ENCODE results near the gene TMEM116. TPM values are rescaled to one million over a fixed set of nuclear protein-coding genes. Genes with fewer than 3 reads are reported as not detected.
"Not testable (repeated sequence)": the region's sequence is repeated elsewhere in the genome, so short reads cannot be mapped to it uniquely, and the experiment has no call there.

Gene TMEM116
- total RNA-seq: 10 to 100 TPM; 19.0 to 46.4 (median 29.8) TPM

DNA sequence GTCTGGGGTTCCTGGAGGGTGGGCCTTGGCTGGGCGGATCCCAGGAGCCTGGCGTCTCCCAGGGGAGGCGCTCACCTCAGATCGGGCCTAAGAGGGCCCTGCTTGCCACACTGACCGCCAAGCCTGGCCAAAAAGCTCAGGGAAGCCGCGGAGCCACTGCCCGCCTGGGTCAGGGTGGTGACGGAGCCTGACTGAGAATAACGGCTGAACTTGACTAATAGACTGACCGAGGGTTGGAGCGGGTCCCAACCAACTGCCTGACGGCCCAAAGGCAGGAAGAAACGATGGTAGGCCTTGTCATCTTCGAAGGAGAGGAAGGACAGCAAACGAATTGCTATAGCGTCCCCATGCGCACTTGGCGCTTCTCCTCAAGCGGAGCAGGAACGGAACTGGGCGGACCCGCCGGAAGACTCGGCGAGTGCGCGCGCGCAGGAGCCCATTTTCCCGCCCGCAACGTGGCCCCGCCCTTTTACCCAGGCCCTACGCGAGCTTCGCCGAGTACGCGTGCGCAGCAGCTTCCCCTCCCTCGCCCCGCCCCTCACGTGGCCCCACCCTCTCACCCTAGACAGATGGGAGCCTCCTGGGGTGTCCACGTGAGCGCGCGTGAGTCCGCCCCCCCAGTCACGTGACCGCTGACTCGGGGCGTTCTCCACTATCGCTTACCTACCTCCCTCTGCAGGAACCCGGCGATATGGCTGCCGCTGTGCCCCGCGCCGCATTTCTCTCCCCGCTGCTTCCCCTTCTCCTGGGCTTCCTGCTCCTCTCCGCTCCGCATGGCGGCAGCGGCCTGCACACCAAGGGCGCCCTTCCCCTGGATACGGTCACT is at the start of gene TMEM116, which contains the start of gene ERP29:
TMEM116 (minus strand) TSS at position 391 of the 826 bp plus-strand sequence. CDS start 7,895 bp downstream, outside the sequence.
ERP29 (plus strand) TSS at position 652 of the 826 bp plus-strand sequence; CDS start at position 692, 40 bp downstream.
- H3K9me3 ChIP-seq: no peaks in the 10 kb centered on the region
- intact Hi-C loops (cut with DNase I; ENCODE audit: low total_unique reads): no loop called here

DNA sequence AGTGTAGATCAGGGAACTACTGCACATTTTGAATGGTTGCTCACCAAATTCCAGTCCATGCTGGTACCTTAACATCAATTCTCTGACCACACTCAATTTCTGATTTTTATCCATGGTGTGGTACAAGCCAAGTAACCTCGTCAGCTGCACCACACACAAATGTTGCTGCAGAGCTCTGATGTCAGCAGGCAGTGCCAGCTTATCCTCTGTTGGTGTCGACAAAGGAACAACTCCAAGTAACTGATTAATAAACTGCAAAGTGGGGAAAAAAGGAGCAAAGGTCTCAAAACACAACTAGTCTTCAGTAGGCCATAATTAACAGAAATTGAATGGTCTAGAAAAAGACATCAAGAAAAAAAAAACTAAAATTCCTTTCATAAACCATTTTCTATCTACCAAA is 48.2 kb upstream of the TMEM116 start:
- peaks cover 6% of the 10 kb centered on the region for H3K36me3 ChIP-seq
- TF ChIP-seq POLR2AphosphoS5 (IDR thresholded peaks at IDR 0.05) (no peak), POLR2A (IDR thresholded peaks at IDR 0.05) (no peak)
- TF ChIP-seq, protein P1, sequence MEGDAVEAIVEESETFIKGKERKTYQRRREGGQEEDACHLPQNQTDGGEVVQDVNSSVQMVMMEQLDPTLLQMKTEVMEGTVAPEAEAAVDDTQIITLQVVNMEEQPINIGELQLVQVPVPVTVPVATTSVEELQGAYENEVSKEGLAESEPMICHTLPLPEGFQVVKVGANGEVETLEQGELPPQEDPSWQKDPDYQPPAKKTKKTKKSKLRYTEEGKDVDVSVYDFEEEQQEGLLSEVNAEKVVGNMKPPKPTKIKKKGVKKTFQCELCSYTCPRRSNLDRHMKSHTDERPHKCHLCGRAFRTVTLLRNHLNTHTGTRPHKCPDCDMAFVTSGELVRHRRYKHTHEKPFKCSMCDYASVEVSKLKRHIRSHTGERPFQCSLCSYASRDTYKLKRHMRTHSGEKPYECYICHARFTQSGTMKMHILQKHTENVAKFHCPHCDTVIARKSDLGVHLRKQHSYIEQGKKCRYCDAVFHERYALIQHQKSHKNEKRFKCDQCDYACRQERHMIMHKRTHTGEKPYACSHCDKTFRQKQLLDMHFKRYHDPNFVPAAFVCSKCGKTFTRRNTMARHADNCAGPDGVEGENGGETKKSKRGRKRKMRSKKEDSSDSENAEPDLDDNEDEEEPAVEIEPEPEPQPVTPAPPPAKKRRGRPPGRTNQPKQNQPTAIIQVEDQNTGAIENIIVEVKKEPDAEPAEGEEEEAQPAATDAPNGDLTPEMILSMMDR (IDR thresholded peaks at IDR 0.05): no peak
- no peaks in the 10 kb centered on the region for H3K9me3 ChIP-seq
- no peak for DNase-seq (ENCODE audit: low spot score in 2 of 2)
- intact Hi-C loops (cut with DNase I; ENCODE audit: low total_unique reads): no loop called here
- no peaks in the 10 kb centered on the region for H3K27me3 ChIP-seq
- H3K27ac ChIP-seq: no peak overlapping the region
- no peak overlapping the region for H3K4me3 ChIP-seq
- no peaks in the 10 kb centered on the region for H3K4me1 ChIP-seq

More for the DNA sequence above, at the start of gene TMEM116, which contains the start of gene ERP29:
- TF ChIP-seq POLR2AphosphoS5 (IDR thresholded peaks at IDR 0.05) (peak; percentile 95 to 100 (median 99)), POLR2A (IDR thresholded peaks at IDR 0.05) (peak; percentile 98)
- TF ChIP-seq, protein P1 (IDR thresholded peaks at IDR 0.05): peak; percentile 73 to 85 (median 75)
- no peaks in the 10 kb centered on the region for H3K27me3 ChIP-seq
- peak within 1 kb of the TSS; percentile 94 to 99 (median 97) for H3K4me3 ChIP-seq
- peaks cover 6 to 11% of the 10 kb centered on the region in 2 donors for H3K4me1 ChIP-seq
- H3K27ac ChIP-seq: peak within 1 kb of the TSS; percentile 97 to 99
- peak; percentile 99 to 100 for DNase-seq (ENCODE audit: low spot score in 2 of 2)
- no peaks in the 10 kb centered on the region for H3K36me3 ChIP-seq

DNA sequence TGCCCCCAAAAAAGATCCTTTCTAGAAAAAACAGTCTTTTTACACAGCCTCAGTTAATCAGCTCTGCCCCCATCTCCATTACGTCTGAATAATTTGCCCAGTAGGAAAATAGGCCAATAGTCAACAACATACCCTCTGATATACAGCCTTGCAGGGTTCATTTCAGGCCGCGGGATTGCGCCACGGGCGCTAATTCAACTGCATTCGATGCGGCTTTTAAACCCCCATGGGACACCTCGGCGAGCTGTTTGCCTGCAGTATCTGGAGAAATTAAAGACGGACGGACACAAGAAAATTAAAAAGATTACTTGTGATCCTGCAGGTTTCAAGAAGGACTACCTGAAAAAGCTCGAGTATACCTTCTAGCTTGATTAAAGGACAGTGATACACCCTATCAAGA is 36.4 kb upstream of the TMEM116 start:
- Histone ChIP-seq H3K4me3 (no peak overlapping the region), H3K36me3 (peaks cover 12% of the 10 kb centered on the region), H3K27me3 (no peaks in the 10 kb centered on the region), H3K27ac (no peak overlapping the region), H3K9me3 (no peaks in the 10 kb centered on the region), H3K4me1 (no peaks in the 10 kb centered on the region)
- intact Hi-C loops (cut with DNase I; ENCODE audit: low total_unique reads): no loop called here
- TF ChIP-seq POLR2A (IDR thresholded peaks at IDR 0.05): no peak
- TF ChIP-seq POLR2AphosphoS5 (IDR thresholded peaks at IDR 0.05): no peak
- TF ChIP-seq, protein P1 (IDR thresholded peaks at IDR 0.05): no peak
- DNase-seq (ENCODE audit: low spot score in 2 of 2): no peak

DNA sequence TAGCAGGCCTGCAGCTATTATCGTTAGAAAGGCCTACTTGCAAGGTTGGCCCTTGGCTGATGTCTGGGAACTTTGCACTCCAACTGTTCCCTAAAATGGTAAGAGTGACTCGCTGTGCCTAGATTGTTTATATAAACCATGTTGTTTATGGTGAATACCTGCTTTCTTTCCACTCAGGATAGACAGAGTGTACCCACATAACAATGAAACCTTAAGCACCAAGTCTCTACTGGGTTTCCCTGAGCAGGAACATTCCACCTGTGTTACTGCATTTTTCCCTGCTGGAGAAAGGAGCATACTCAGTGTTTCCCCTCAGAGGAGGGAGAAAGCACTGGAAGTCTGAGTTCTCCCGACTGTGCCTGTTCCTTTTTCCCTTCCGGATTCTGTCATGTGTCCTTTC is 33.0 kb upstream of the TMEM116 start:
- H3K4me1 ChIP-seq: no peaks in the 10 kb centered on the region
- no peak overlapping the region for H3K27ac ChIP-seq
- TF ChIP-seq POLR2AphosphoS5 (IDR thresholded peaks at IDR 0.05) (no peak), POLR2A (IDR thresholded peaks at IDR 0.05) (no peak)
- TF ChIP-seq, protein P1 (IDR thresholded peaks at IDR 0.05): no peak
- no peaks in the 10 kb centered on the region for H3K9me3 ChIP-seq
- no peak for DNase-seq (ENCODE audit: low spot score in 2 of 2)
- no peak overlapping the region for H3K4me3 ChIP-seq
- intact Hi-C loops (cut with DNase I; ENCODE audit: low total_unique reads): no loop called here
- peaks cover 9% of the 10 kb centered on the region for H3K36me3 ChIP-seq
- H3K27me3 ChIP-seq: no peaks in the 10 kb centered on the region

DNA sequence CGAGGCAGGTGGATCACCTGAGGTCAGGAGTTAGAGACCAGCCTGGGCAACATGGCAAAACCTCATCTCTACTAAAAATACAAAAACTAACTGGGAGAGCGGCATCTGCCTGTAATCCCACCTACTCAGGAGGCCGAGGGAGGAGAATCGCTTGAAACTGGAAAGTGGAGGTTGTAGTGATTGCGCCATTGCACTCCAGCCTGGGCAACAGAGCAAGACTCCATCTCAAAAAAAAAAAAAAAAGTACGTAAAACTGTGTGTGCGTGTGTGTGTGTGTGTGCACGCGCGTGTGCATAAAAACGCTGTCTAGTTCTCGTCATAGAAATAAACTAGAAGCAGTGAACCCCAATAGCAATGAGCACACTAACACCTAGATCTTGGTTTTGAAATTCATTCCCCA is 23.6 kb upstream of the TMEM116 start:
- intact Hi-C loops (cut with DNase I; ENCODE audit: low total_unique reads); DNase-seq (ENCODE audit: low spot score in 2 of 2); H3K4me3 ChIP-seq; H3K4me1 ChIP-seq; H3K36me3 ChIP-seq; H3K27me3 ChIP-seq; H3K27ac ChIP-seq; H3K9me3 ChIP-seq: not testable (repeated sequence)

Measured in breast epithelium (tissue), 4 donors.